COLO829 (cell line): ENCODE results near the gene KCNMA1.

Experiments
- DNase-seq: peaks from one replicate; pipeline ENCODE4 v3.0.0; 2012; ENCODE audit warnings: low spot score

The KCNMA1 gene

DNA sequence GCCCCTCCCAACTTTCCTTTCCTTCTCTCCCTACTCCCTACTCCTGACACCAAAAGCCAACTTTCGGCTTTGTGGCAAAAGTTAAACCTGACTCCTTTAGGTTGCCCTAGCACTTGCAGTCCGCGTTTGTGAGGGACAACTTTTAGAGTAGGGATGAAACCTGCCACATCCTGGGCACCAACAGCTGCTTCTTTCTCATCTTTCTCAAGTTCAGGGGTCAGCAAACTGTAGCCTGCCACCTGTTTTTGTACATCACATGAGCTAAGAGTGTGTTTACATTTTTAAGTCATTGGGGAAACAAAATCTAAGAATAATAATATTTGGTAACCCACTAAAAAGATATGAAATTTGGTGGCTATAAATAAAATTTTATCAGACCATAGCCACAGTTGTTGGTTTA is 660.6 kb downstream of the KCNMA1 start:
- no peak for DNase-seq

- DNase-seq = no peak
These were observed 661.5 kb downstream of the KCNMA1 start for GRCh38 chr10:76976142-76976541.

DNA sequence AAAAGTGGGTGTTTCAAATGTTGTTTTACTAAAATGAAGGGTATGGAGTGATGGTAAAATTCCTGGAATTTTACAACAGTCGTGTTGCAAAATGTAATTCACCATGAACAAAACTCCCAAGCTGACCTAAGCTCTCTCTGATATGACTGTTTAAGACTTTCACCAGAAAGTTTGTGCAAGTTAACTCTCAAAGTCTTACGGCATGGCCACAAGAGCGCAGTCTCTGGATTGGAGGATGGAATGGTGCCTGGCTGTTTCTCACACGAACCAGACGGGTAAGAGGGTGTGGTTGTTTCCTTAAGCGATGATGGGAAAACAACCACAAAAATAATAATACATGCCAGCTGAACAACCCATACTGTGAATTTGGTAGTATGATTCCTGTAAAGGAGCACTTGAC is 662.5 kb downstream of the KCNMA1 start:
- DNase-seq = no peak

- no peak for DNase-seq
These were observed 663.5 kb downstream of the KCNMA1 start for GRCh38 chr10:76974017-76974691.

DNA sequence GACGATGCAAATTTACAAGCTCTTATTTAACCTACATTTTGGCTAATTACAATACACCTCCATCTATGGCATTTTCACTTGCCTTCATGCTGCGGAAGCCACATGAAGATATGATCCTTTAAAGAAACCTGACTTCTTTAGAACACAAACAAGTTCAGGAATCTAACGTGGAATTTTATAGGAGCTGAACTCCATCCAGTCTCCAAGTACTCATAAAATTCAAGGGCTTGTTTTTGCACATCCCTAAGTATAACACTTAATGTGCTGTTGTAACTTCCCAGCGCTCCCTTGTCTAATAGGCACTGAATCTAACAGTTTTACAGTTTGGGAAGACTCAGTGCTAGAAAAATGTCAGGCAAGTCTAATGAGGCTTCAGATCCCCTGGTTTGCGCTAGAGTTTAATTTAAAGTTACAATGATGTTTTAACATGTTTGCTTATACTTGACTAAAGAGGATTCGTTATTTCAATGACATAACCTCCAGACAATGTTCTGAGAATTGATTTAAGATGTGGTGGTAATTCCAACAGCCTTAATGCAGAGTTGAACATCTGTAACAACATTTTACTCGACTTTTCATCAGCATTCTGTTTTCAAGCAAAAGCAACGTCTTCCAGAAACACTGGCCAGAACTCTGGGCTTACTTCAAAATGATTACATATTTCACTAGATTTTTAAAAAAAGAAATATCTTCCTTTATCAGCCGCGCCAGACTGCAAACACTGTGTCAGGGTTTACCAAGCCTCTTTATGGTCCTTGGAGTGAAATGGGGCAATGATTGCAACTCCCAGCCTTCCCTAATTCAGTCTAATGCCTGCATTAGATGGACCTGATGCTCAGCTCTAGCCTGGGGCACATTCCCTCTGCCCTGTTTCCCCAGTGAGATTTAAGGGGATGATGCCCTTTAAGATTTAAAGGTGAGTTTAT is 664.3 kb downstream of the KCNMA1 start:
- no peak for DNase-seq

- no peak for DNase-seq
These were observed 665.1 kb downstream of the KCNMA1 start for GRCh38 chr10:76972541-76972940.

DNA sequence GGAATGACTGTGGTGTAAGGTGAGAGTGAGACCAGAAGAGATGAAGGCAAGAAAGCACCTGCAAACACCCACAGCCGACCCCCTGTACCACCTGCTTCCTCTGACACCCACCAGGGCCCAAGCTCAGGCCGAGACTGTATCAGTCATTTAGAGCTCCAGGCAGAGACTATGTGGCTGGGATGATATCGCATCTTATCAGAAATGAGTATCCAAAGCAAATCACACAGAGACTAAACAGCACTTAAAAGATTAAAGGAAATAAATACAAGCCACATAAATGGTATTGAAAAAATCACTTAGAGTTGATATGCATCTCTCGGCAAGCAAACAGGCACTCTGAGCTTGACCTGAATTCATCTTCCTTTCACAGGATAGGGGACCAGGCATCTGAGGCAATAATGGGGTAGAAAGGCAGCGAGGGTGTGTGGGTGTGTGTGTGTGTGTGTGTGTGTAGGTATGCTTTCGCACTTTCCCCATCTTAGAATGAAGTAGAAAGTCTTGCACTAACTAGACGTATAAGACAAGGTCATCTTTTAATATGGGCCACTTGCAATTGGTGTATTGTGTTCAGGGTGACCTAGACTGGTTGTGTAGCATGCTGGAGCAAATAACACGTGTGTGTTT is 665.9 kb downstream of the KCNMA1 start:
- no peak for DNase-seq

DNA sequence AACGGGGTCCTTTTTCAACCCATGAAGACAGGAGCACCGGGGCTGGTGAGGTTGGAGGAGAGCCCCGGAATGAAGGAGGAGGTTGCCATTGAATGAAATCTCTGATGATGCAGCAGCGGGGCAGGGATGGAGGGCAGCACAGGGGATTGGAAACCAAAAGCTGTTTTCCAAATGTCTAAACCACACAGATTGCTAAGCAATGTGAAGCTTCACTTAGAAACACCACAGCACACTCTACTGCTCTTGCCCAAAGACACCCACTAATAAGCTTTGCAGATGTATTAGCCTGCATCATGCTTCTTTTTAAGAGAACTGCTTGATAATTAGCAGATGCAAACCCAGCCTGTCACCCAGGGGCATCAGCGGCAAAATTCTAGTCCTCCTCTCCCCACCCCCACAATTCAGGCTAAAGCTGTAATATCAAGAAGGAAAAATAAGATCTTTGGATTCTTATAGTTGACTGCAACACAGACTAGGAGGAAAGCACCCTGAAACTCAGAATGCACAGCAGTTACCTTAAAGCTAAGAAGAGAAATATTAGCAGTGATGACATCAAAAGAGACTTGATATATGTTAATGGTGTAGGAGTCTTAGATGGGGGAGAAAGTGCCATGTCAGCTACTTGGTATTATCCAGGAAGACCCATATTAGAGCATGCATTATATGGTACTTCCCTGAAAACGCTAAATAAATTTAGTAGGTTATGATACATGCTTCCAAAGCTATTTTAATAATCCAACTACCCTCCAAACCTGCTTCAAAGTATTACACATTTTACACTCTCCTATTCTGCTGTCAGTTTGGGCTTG is 666.7 kb downstream of the KCNMA1 start:
- no peak for DNase-seq

DNA sequence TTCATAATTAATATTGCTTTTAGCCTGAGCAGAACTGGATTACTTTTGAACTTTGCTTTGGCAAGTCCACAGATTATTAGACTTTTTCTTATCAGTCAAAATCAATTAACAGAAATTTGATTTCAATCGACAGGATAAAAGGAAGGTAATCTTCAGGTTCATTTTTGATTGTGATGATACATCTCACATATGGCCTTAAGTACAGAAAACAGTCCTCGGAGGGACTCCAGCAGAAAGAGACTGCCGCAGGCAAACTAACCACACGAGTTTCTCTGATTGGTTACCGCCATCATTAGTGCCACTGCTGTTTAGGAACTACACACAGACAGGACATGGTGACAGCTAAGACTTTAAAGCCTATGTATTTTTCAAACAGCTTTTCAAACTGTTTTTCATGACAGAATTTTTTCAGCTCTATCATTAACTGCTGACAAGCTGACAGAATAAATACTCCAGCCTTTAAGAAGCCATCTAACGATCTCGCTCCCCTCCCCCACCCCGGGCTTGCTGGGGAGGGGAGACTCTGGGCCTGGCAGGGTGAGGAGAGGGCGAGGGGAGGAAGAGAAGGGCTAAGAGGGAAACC is 668.2 kb downstream of the KCNMA1 start:
- no peak for DNase-seq

- no peak for DNase-seq
These were observed 669.1 kb downstream of the KCNMA1 start for GRCh38 chr10:76968483-76968882.

GRCh38 chr10:76962851-76963250 is 674.8 kb downstream of the KCNMA1 start:
- DNase-seq = no peak

GRCh38 chr10:76961841-76962240 is 675.8 kb downstream of the KCNMA1 start:
- no peak for DNase-seq

- DNase-seq = no peak
These were observed 678.5 kb downstream of the KCNMA1 start for GRCh38 chr10:76959111-76959510.

- no peak for DNase-seq
These were observed 682.8 kb downstream of the KCNMA1 start for GRCh38 chr10:76954838-76955237.

DNA sequence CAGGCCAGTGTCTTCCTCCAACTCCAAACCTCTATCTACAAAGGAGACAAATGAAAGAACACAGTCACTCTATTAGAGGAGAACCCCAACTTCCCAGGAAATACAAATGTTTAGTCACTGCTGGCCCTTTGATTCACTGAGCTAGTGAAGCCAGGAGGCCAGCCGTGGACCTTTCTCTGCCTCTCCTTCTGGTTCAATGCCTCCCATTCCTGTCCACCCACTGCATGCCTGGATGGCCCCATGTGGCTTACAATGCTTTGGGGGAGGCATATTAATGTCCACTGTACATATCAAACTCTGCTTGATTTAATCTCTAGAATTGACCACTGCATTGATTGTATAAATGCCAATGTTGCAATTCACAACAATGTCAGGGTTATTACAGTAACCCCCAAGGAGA is 687.3 kb downstream of the KCNMA1 start:
- DNase-seq = no peak

DNA sequence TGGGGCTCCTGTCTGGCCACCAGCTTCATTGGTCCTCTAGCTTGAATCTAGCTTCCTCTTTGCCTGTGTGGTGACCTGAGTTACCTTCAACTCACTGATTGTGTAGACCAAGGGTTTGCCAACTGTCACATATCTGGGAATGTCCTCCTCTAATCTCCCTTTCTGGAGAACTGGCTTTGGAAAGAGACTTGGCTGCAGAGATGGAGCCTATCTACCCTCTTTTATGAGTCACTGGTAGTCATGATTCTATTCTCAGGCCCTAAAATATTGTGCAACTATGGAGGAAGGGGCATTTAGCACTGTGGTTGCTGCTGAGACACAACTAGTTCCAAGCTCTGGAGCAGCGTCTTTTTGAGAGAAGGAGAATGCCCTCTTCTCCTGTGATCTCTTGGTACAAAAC is 691.3 kb downstream of the KCNMA1 start:
- DNase-seq = no peak

GRCh38 chr10:76945166-76945565 is 692.4 kb downstream of the KCNMA1 start:
- DNase-seq = no peak

DNA sequence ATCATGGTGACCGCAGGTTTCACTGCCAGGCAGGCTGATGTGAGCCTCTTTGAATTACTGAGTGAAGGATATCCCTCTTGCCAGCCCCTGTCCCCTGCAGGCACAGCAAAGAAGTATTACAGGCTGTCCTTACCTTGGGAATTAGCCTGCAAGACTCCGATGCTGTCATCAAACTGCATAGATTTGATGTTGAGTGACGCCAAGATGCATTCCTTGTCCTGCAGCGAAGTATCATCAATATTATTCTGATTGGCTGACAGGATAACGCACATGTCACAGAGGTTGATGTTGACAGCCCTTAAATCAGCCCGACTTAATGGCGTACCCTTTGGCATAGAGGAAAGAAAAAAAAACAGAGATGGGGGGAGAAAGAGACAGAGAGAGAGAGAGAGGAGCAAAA is 693.0 kb downstream of the KCNMA1 start:
- DNase-seq = no peak

GRCh38 chr10:76942628-76943416 is 694.8 kb downstream of the KCNMA1 start:
- no peak for DNase-seq

DNA sequence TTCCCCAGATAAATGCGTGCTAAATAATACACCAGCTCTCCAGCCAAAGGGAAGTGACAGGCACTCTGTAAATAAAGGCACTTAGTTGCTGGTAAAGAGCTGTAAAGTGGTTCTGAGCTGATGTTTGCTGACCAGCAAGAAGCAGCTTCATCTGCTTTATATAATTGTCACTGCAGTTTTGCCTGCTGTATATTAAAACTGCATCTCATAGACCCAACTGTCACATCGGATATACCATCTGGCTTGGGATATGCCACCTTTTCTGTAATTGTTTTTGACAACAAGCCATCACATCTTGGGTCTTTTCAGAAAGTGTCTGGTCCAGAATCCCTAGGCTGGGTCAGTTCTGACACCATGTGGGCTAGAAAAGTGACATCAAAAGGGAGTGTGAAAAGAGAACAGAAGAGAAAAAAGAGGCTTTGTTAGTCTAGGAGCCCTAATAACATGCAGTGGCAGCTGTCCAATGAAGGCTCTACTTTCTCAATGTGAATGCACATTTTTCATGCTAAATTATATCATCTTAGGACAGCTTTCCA is 697.6 kb downstream of the KCNMA1 start:
- DNase-seq = no peak

DNA sequence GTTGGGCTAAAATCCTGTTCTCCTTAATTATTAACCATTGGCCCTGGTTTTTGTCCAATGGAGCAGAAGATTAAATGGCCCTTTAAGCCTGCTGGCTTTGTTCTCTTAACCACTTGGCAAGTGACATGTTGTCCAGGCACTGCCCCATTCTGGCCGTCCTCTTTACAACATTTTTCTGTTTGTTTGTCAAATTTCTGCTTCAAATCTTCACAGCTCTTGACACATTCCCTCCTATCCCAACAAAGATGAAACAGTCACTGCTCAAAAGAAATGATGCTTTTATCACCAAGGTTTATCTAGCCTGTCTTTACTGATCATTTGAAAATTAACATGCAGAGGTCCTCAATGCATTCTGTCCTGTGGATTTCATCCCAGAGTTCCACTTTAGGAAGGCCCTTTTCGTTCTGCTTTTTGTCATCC is 700.4 kb downstream of the KCNMA1 start:
- DNase-seq = no peak
